GM12874 (cell line): ENCODE data around the gene ARHGAP28.

Experiments used
- TF ChIP-seq, protein P1 (sequence below): IDR thresholded peaks from 2 replicates; pipeline ENCODE4 v1.5.1; 2011; ENCODE audit warnings: low read depth, mild to moderate bottlenecking, control low read depth, low read length, moderate library complexity; ENCODE audit not compliant: insufficient read depth

ARHGAP28 gene

GRCh38 chr18:6798896-6799295 lies 69.4 kb downstream of the ARHGAP28 start:
- TF ChIP-seq, protein P1, sequence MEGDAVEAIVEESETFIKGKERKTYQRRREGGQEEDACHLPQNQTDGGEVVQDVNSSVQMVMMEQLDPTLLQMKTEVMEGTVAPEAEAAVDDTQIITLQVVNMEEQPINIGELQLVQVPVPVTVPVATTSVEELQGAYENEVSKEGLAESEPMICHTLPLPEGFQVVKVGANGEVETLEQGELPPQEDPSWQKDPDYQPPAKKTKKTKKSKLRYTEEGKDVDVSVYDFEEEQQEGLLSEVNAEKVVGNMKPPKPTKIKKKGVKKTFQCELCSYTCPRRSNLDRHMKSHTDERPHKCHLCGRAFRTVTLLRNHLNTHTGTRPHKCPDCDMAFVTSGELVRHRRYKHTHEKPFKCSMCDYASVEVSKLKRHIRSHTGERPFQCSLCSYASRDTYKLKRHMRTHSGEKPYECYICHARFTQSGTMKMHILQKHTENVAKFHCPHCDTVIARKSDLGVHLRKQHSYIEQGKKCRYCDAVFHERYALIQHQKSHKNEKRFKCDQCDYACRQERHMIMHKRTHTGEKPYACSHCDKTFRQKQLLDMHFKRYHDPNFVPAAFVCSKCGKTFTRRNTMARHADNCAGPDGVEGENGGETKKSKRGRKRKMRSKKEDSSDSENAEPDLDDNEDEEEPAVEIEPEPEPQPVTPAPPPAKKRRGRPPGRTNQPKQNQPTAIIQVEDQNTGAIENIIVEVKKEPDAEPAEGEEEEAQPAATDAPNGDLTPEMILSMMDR: no peak

GRCh38 chr18:6807515-6808257 lies 78.2 kb downstream of the ARHGAP28 start:
- TF ChIP-seq, protein P1: no peak

GRCh38 chr18:6810191-6810590 lies 80.7 kb downstream of the ARHGAP28 start:
- TF ChIP-seq, protein P1: no peak

GRCh38 chr18:6811816-6812215 lies 82.3 kb downstream of the ARHGAP28 start:
- TF ChIP-seq, protein P1: no peak

GRCh38 chr18:6814882-6815425 lies 85.4 kb downstream of the ARHGAP28 start:
- TF ChIP-seq, protein P1: no peak

- TF ChIP-seq, protein P1: no peak
Observed at GRCh38 chr18:6816154-6816553, 86.6 kb downstream of the ARHGAP28 start.

GRCh38 chr18:6819332-6819731 lies 89.8 kb downstream of the ARHGAP28 start:
- TF ChIP-seq, protein P1: no peak
